Natural killer cell (primary cell): ENCODE data around the gene CCDC91. TPM values are rescaled to one million over a fixed set of nuclear protein-coding genes. Genes with fewer than 3 reads are reported as not detected.

Experiments used
- ATAC-seq, 3 donors: fragments of 150-1000 bp in 2 of 3; fragments of 200-7000 bp in 1 of 3; cut with Tn5 transposase; 1 replicate in 1 of 3; 2 replicates in 2 of 3; pipeline ENCODE4 v1.10.0; 2021; ENCODE audit warnings: mild to moderate bottlenecking in 2 of 3, moderate library complexity in 2 of 3
- DNase-seq, 2 donors: peaks; one replicate each; pipeline versions ENCODE4 v3.0.0 to v3.0.0-alpha.2; 2013 to 2021; ENCODE audit warnings: mixed read lengths in 1 of 2
- H3K27ac ChIP-seq: one replicate; pipeline ENCODE4 v1.5.1; 2013; ENCODE audit warnings: mild to moderate bottlenecking, low read length
- H3K27me3 ChIP-seq: one replicate; pipeline ENCODE4 v1.6.1; 2013; ENCODE audit warnings: low read length; ENCODE audit not compliant: control insufficient read depth, insufficient read depth
- H3K36me3 ChIP-seq: one replicate; pipeline ENCODE4 v1.6.1; 2013; ENCODE audit warnings: low read length; ENCODE audit not compliant: control insufficient read depth, insufficient read depth
- H3K4me1 ChIP-seq: one replicate; pipeline ENCODE4 v1.6.1; 2013; ENCODE audit warnings: low read length; ENCODE audit not compliant: control insufficient read depth, insufficient read depth
- H3K4me3 ChIP-seq: one replicate; pipeline ENCODE4 v1.5.1; 2013; ENCODE audit warnings: low read length
- H3K9me3 ChIP-seq: one replicate; pipeline ENCODE4 v1.6.1; 2013; ENCODE audit warnings: low read length; ENCODE audit not compliant: control insufficient read depth, insufficient read depth
- H3K27ac Mint-ChIP-seq, 2 donors: one replicate each; pipeline ENCODE4 v1.8.0; 2022; ENCODE audit warnings: mild to moderate bottlenecking in 2 of 2, mixed read lengths in 2 of 2, moderate library complexity in 1 of 2
- H3K27me3 Mint-ChIP-seq, 2 donors: one replicate each; pipeline ENCODE4 v1.8.0; 2022; ENCODE audit warnings: low read depth in 2 of 2, mixed read lengths in 2 of 2
- H3K36me3 Mint-ChIP-seq: one replicate; pipeline ENCODE4 v1.8.0; 2022; ENCODE audit warnings: mixed read lengths
- H3K4me1 Mint-ChIP-seq, 2 donors: one replicate each; pipeline ENCODE4 v1.8.0; 2022; ENCODE audit warnings: mixed read lengths in 2 of 2
- H3K4me3 Mint-ChIP-seq: one replicate; pipeline ENCODE4 v1.8.0; 2022; ENCODE audit warnings: mild to moderate bottlenecking, moderate library complexity, mixed read lengths
- H3K9me3 Mint-ChIP-seq, 2 donors: one replicate each; pipeline ENCODE4 v1.8.0; 2022; ENCODE audit warnings: mixed read lengths in 2 of 2
- CTCF ChIP-seq: fragments of 200-600 bp; IDR thresholded peaks from one replicate; pipeline ENCODE4 v1.8.0; 2022; ENCODE audit warnings: antibody characterized with exemption
- WGBS: methylation state at CpG from one replicate; pipeline ENCODE4 v1.1.7; 2013; ENCODE audit warnings: missing lambda C conversion rate; ENCODE audit not compliant: insufficient coverage; 5-methylcytosine and 5-hydroxymethylcytosine counted together
- intact Hi-C: fragments of 100-400 bp; cut with micrococcal nuclease; formaldehyde crosslinking; loops from one replicate; pipeline ENCODE4 v1.14.2; 2022
- total RNA-seq, 4 donors: library from RNA; stranded (reverse); fragments of 120-200 nt in 1 of 4; gene quantifications; one replicate each; pipeline versions ENCODE4 v1.2.3 to v1.2.4, GENCODE V29; 2013 to 2022

CCDC91 gene
- total RNA-seq, 3 donors from 2014 or later (not counting 1 experiment from before 2014, with no cell fraction given): 48.8 to 65.8 (median 60.2) TPM

- intact Hi-C loops: no loop called here
Measured at GRCh38 chr12:28306535-28306934, 116.3 kb downstream of the CCDC91 start.

GRCh38 chr12:28308891-28309290 lies 118.6 kb downstream of the CCDC91 start:
- H3K36me3 Mint-ChIP-seq: peaks cover 31% of the 10 kb centered on the region
- H3K4me3 ChIP-seq: no peak overlapping the region
- no peaks in the 10 kb centered on the region for H3K9me3 ChIP-seq
- intact Hi-C loops: no loop called here
- no peaks in the 10 kb centered on the region for H3K27me3 Mint-ChIP-seq
- H3K27ac ChIP-seq: no peak overlapping the region
- no peak overlapping the region for H3K4me3 Mint-ChIP-seq
- WGBS: 100% methylated on average over 2 of the region's 2 CpGs
- H3K27me3 ChIP-seq: no peaks in the 10 kb centered on the region
- H3K9me3 Mint-ChIP-seq: no peaks in the 10 kb centered on the region
- H3K36me3 ChIP-seq: peaks cover 37% of the 10 kb centered on the region
- ATAC-seq (no peak), DNase-seq (no peak)
- H3K4me1 ChIP-seq: no peaks in the 10 kb centered on the region
- H3K4me1 Mint-ChIP-seq: peaks cover 0 to 9% of the 10 kb centered on the region in 2 donors
- TF ChIP-seq CTCF: no peak
- no peak overlapping the region for H3K27ac Mint-ChIP-seq

More at GRCh38 chr12:28306535-28306934, 116.3 kb downstream of the CCDC91 start:
- no peaks in the 10 kb centered on the region for H3K4me1 ChIP-seq
- H3K9me3 Mint-ChIP-seq: no peaks in the 10 kb centered on the region
- WGBS: 100% methylated on average over 1 of the region's 2 CpGs
- no peak overlapping the region for H3K4me3 Mint-ChIP-seq
- H3K27ac ChIP-seq: no peak overlapping the region
- no peak overlapping the region for H3K27ac Mint-ChIP-seq
- H3K27me3 ChIP-seq: no peaks in the 10 kb centered on the region
- no peaks in the 10 kb centered on the region for H3K27me3 Mint-ChIP-seq
- no peak for TF ChIP-seq CTCF
- peaks cover 37% of the 10 kb centered on the region for H3K36me3 ChIP-seq
- no peak for DNase-seq
- H3K36me3 Mint-ChIP-seq: peaks cover 31% of the 10 kb centered on the region
- no peak for ATAC-seq
- no peaks in the 10 kb centered on the region for H3K9me3 ChIP-seq
- H3K4me1 Mint-ChIP-seq: no peaks in the 10 kb centered on the region
- no peak overlapping the region for H3K4me3 ChIP-seq

GRCh38 chr12:28313631-28314030 lies 123.4 kb downstream of the CCDC91 start:
- Mint-ChIP-seq H3K4me1 (peaks cover 0 to 12% of the 10 kb centered on the region in 2 donors), H3K36me3 (peaks cover 39% of the 10 kb centered on the region), H3K4me3 (no peak overlapping the region), H3K9me3 (peaks cover 4 to 8% of the 10 kb centered on the region in 2 donors), H3K27me3 (no peaks in the 10 kb centered on the region), H3K27ac (no peak overlapping the region)
- H3K27ac ChIP-seq: no peak overlapping the region
- ATAC-seq (no peak), DNase-seq (no peak)
- 64% methylated on average over 1 of the region's 1 CpG for WGBS
- no peaks in the 10 kb centered on the region for H3K9me3 ChIP-seq
- no peak overlapping the region for H3K4me3 ChIP-seq
- H3K27me3 ChIP-seq: no peaks in the 10 kb centered on the region
- intact Hi-C loops: no loop called here
- peaks cover 25% of the 10 kb centered on the region for H3K36me3 ChIP-seq
- no peak for TF ChIP-seq CTCF
- no peaks in the 10 kb centered on the region for H3K4me1 ChIP-seq

- no peak overlapping the region for H3K27ac Mint-ChIP-seq
- no peak overlapping the region for H3K4me3 ChIP-seq
- ATAC-seq: no peak
Measured at GRCh38 chr12:28316049-28316448, 125.8 kb downstream of the CCDC91 start.

More at GRCh38 chr12:28316049-28316448, 125.8 kb downstream of the CCDC91 start:
- Mint-ChIP-seq H3K4me3 (no peak overlapping the region), H3K4me1 (peaks cover 10 to 24% of the 10 kb centered on the region in 2 donors), H3K9me3 (peaks cover 4 to 8% of the 10 kb centered on the region in 2 donors), H3K27me3 (no peaks in the 10 kb centered on the region), H3K36me3 (peaks cover 16% of the 10 kb centered on the region)
- TF ChIP-seq CTCF: no peak
- DNase-seq: no peak
- no peaks in the 10 kb centered on the region for H3K9me3 ChIP-seq
- intact Hi-C loops: no loop called here
- no peaks in the 10 kb centered on the region for H3K4me1 ChIP-seq
- H3K27me3 ChIP-seq: no peaks in the 10 kb centered on the region
- H3K36me3 ChIP-seq: peaks cover 10% of the 10 kb centered on the region
- H3K27ac ChIP-seq: no peak overlapping the region
